ENCODE data around the gene ARHGEF7. TPM values are rescaled to one million over a fixed set of nuclear protein-coding genes. Genes with fewer than 3 reads are reported as not detected.

Gene ARHGEF7
- total RNA-seq, 2 donors from 2014 or later: 78.8 to 104 TPM

DNA sequence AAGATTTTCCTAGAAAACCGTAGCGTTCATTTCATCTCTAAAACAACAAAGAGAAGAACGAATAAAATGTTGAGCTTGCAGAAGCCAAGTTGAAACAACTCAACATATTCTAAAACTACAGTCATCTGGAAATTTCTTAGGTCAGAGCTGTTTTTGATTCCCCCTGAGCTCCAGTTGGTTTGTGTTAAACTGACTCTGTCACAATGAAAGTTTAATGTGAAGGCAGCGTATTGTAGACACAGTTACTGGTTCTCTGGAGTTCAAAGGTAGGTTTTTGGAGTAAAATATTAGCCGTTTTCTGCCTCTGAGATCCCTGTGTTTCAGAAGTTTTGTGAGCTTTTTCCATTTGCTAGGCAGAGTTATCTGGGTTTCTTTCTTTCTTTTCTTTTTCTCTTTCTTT is 2.2 kb downstream of the ARHGEF7 start:
- peaks cover 13% of the 10 kb centered on the region for H3K4me1 Mint-ChIP-seq
- H3K4me3 Mint-ChIP-seq: no peak overlapping the region
- no peak overlapping the region for H3K27ac Mint-ChIP-seq
- ATAC-seq (no peak), DNase-seq (no peak)
- H3K36me3 Mint-ChIP-seq (ENCODE audit: low read depth): peaks cover 3% of the 10 kb centered on the region
- no peaks in the 10 kb centered on the region for H3K9me3 ChIP-seq (ENCODE audit: control insufficient read depth, low read length, poor library complexity, severe bottlenecking)
- H3K27me3 Mint-ChIP-seq: peaks cover 70% of the 10 kb centered on the region

DNA sequence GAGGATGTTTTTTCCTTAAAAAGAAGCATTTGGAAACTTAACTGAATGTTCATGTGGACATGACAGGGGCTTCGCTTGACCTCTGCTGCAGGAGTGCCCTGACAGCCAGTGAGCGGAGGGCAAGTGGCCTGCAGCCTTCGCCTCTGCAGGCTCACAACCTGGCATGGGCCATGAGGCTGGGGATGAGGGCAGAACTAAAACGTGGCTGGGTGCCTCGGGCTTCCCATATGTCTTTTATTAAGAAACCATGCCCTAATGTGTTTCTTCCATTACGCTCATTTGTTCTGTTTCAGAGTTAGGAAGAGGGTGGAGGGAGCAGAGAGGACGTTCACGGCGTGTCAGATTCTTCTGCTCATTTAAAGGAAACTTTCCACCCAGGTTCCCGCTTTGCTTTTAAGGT is 2.9 kb downstream of the ARHGEF7 start:
- ATAC-seq: no peak
- H3K36me3 Mint-ChIP-seq (ENCODE audit: low read depth): peaks cover 3% of the 10 kb centered on the region
- H3K9me3 ChIP-seq (ENCODE audit: control insufficient read depth, low read length, poor library complexity, severe bottlenecking): no peaks in the 10 kb centered on the region
- DNase-seq: no peak
- peaks cover 70% of the 10 kb centered on the region for H3K27me3 Mint-ChIP-seq
- H3K27ac Mint-ChIP-seq: no peak overlapping the region
- no peak overlapping the region for H3K4me3 Mint-ChIP-seq
- H3K4me1 Mint-ChIP-seq: peaks cover 13% of the 10 kb centered on the region

DNA sequence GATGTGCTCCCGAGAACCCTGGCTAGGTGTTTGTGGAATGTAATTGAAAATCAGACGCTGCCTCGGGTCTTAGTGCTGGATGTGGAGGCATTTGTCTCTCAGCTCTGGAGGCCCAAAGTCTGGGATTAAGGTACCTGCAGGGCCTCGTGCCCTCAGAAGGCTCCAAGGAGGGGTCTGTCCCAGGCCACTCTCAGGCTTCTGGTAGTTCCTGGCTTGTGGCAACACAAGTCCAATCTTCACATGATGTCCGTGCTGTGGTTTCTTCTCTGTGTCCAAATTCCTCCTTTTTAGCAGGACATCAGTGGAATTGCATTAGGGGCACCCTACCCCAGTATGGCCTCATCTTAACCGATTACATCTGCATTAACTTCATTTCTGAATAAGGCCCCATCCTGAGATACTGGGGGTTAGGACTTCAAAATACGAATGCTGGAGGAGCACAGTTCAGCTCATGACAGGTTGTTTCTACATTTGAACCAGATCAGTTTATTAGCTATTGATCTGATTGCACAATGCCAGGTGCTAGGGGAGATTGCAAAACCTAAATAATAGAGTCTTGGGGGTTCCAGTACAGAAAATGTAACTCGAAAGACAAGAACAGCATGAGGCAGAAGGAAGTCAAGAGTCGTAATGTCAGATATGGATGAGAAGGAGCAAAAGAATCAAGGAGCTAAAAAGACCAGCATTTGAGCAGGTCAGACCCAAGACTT is 3.9 kb downstream of the ARHGEF7 start:
- Mint-ChIP-seq H3K27ac (no peak overlapping the region), H3K36me3 (ENCODE audit: low read depth) (peaks cover 3% of the 10 kb centered on the region), H3K4me3 (no peak overlapping the region), H3K27me3 (peaks cover 62% of the 10 kb centered on the region), H3K4me1 (peaks cover 13% of the 10 kb centered on the region)
- DNase-seq: no peak
- no peaks in the 10 kb centered on the region for H3K9me3 ChIP-seq (ENCODE audit: control insufficient read depth, low read length, poor library complexity, severe bottlenecking)
- no peak for ATAC-seq

DNA sequence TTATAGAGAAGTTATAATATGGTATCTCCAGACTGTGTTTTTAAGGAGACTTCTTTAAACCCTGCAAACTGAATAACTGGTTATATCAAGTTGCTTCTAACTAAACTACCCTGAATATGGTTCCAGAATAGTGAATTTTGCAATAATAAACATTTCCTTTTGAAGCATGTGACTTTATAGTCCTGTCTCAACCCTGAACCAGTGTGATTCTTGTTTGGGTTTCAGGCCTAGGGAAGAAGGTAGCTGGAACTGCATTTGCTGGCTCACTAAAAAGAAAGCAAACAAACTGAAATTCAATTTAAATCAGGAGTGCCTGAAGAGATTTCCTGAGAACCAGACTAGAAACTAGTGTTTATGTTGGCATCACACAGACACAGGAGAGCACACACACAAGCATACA is 4.9 kb downstream of the ARHGEF7 start:
- H3K27ac Mint-ChIP-seq: no peak overlapping the region
- no peaks in the 10 kb centered on the region for H3K9me3 ChIP-seq (ENCODE audit: control insufficient read depth, low read length, poor library complexity, severe bottlenecking)
- H3K4me3 Mint-ChIP-seq: no peak overlapping the region
- H3K4me1 Mint-ChIP-seq: peaks cover 6% of the 10 kb centered on the region
- peaks cover 63% of the 10 kb centered on the region for H3K27me3 Mint-ChIP-seq
- peaks cover 3% of the 10 kb centered on the region for H3K36me3 Mint-ChIP-seq (ENCODE audit: low read depth)
- DNase-seq (no peak), ATAC-seq (no peak)

DNA sequence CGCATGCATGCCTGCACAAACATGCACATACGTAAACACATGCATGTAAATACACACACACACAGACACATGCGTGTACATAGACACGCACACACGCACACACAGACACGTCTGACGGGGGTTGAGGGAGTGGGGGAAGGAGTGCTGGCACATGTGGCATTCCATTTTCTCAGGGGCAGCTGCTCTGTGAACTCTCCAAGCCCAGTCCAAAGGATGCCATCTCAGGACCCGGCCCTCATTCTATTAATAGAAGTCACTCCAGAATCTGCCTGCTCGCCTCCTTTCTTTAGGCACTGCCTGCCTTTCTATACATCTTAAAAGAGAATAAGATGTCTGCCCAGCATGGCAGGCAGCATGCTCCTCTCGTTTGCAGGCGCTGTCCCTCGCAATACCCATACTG is 5.3 kb downstream of the ARHGEF7 start:
- Mint-ChIP-seq H3K4me3 (no peak overlapping the region), H3K27me3 (peaks cover 67% of the 10 kb centered on the region), H3K36me3 (ENCODE audit: low read depth) (peaks cover 5% of the 10 kb centered on the region), H3K4me1 (peaks cover 6% of the 10 kb centered on the region), H3K27ac (no peak overlapping the region)
- DNase-seq: no peak
- H3K9me3 ChIP-seq (ENCODE audit: control insufficient read depth, low read length, poor library complexity, severe bottlenecking): no peaks in the 10 kb centered on the region
- no peak for ATAC-seq

DNA sequence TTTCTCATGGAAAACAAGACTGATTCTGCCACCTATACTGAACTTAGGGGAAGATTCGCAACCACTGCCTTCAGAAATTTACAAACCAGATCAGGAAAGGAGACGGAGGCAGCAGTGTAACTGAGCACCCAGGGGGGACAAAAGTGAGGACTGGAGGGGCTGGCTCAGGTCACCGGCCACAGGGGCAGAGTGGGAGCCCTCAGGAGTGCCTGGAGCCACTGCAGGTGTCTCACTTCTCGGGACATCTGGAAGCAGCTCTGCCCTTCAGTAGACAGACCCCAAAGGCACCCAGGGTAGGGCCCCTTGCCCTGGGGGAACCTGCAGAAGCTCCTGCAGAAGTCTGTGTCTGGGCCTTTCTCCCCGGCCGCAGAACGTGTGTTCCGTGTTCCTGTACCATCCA is 5.8 kb downstream of the ARHGEF7 start:
- H3K4me1 Mint-ChIP-seq: peaks cover 6% of the 10 kb centered on the region
- H3K36me3 Mint-ChIP-seq (ENCODE audit: low read depth): peaks cover 5% of the 10 kb centered on the region
- H3K4me3 Mint-ChIP-seq: no peak overlapping the region
- no peaks in the 10 kb centered on the region for H3K9me3 ChIP-seq (ENCODE audit: control insufficient read depth, low read length, poor library complexity, severe bottlenecking)
- no peak overlapping the region for H3K27ac Mint-ChIP-seq
- ATAC-seq: no peak
- peaks cover 69% of the 10 kb centered on the region for H3K27me3 Mint-ChIP-seq
- DNase-seq: no peak

DNA sequence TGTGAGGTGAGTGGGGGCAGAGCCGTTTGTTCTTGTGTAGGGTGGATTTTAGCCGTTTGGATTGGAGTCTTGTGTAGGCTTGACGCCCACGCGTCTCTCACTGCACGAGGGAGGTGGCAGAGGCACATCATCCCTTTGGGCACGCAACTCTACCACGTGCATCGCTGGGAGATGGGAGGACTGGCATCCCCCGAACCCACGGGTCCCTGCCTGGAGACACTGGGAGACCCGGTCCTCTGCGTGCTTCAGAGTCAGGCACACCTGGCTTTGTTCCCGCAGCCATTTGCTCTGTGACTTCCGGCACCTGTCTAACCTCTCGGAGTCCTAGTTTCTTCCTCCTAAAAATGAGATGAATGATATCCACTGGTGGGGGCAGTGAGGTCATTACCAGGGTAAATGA is 6.4 kb downstream of the ARHGEF7 start:
- Mint-ChIP-seq H3K27me3 (peaks cover 65% of the 10 kb centered on the region), H3K36me3 (ENCODE audit: low read depth) (peaks cover 5% of the 10 kb centered on the region), H3K4me1 (peaks cover 2% of the 10 kb centered on the region), H3K4me3 (no peak overlapping the region), H3K27ac (no peak overlapping the region)
- no peak for DNase-seq
- no peak for ATAC-seq
- no peaks in the 10 kb centered on the region for H3K9me3 ChIP-seq (ENCODE audit: control insufficient read depth, low read length, poor library complexity, severe bottlenecking)

DNA sequence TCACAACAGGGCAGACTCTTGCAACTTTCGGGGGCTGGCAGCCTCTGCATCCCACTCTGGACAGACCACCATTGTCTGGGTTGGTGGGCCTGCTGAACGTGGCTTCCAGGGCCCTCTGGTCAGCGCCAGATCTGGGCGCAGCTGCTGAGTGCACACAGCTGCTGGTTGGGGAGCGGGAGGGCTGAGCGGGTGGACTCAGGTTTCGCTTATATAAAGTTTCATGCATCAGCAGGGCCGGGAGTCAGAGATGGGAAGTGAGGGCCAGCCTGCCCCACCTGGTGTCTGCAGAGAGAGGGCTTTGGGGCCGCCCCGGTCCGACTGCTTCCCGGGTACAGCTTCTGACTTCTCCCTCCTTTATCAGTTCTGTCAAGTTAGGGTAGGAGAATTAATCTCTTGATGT is 6.9 kb downstream of the ARHGEF7 start:
- Mint-ChIP-seq H3K4me3 (no peak overlapping the region), H3K27me3 (peaks cover 68% of the 10 kb centered on the region), H3K36me3 (ENCODE audit: low read depth) (peaks cover 5% of the 10 kb centered on the region), H3K27ac (no peak overlapping the region), H3K4me1 (peaks cover 2% of the 10 kb centered on the region)
- no peaks in the 10 kb centered on the region for H3K9me3 ChIP-seq (ENCODE audit: control insufficient read depth, low read length, poor library complexity, severe bottlenecking)
- ATAC-seq (no peak), DNase-seq (no peak)

DNA sequence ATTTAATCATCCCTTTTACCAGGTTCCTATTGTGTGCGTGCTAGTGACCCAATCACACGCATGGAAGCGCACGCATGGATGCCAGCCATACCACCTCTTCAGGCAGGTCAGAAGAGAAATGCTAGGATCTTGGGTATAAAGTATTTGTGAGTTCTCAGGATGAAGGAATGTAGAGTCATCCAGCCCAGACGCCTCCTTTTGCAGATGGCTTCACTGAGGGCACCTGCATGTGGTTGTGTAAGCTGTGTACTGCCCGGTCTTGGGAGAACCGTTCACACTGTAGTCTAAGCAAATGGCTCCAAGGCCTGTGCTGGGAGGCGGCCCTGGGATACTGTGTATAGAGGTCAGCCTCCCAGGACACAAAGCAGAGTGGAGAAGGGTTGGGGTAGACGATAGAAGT is 7.5 kb downstream of the ARHGEF7 start:
- Mint-ChIP-seq H3K27me3 (peaks cover 65% of the 10 kb centered on the region), H3K36me3 (ENCODE audit: low read depth) (peaks cover 3% of the 10 kb centered on the region), H3K4me3 (no peak overlapping the region), H3K27ac (no peak overlapping the region), H3K4me1 (peaks cover 2% of the 10 kb centered on the region)
- DNase-seq: no peak
- ATAC-seq: no peak
- H3K9me3 ChIP-seq (ENCODE audit: control insufficient read depth, low read length, poor library complexity, severe bottlenecking): no peaks in the 10 kb centered on the region

DNA sequence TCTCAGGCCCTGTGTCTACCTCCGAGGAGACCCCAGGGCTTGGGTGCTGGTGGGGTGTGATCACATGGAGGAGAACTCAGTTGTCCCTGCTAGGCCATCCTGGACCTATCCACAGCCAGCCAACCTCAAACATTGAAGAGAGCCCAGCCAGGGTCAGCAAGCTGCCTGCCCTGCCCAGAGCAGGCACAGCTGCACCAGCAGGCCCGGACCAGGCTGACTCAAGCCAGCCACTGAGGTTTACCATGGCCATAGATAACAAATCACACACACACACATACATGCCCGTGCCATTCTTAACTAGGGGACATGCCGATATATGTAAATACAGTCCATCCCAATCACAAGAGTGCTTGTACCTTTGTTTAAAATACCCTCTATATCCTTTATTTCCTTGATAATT is 8.1 kb downstream of the ARHGEF7 start:
- peaks cover 2% of the 10 kb centered on the region for H3K36me3 Mint-ChIP-seq (ENCODE audit: low read depth)

DNA sequence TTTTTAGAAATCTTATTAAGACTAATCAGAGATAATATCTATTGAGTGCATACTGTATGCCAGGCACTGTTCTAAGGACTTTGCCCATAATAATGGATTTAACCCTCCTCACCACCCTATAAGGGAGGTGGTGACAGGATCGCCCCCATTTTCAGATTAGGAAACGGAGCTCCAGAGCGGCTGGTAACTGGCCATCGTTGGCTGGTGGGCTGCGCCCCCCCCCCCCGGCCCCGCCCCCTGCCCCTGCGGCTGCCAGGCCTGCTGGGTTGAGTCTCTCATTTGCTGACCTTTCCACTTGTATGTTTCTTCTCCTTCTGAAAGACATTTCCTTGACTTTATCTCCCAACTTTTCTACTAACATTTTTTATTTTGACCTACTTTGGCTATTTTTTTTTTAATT is 8.5 kb downstream of the ARHGEF7 start:
- Mint-ChIP-seq H3K4me3 (no peak overlapping the region), H3K27ac (no peak overlapping the region), H3K27me3 (peaks cover 64% of the 10 kb centered on the region), H3K36me3 (ENCODE audit: low read depth) (peaks cover 2% of the 10 kb centered on the region), H3K4me1 (peaks cover 2% of the 10 kb centered on the region)
- no peaks in the 10 kb centered on the region for H3K9me3 ChIP-seq (ENCODE audit: control insufficient read depth, low read length, poor library complexity, severe bottlenecking)
- DNase-seq: no peak
- ATAC-seq: no peak

More for the DNA sequence above, 8.1 kb downstream of the ARHGEF7 start:
- H3K27ac Mint-ChIP-seq: no peak overlapping the region
- no peak for DNase-seq
- H3K27me3 Mint-ChIP-seq: peaks cover 64% of the 10 kb centered on the region
- H3K4me1 Mint-ChIP-seq: peaks cover 2% of the 10 kb centered on the region
- no peak overlapping the region for H3K4me3 Mint-ChIP-seq
- no peaks in the 10 kb centered on the region for H3K9me3 ChIP-seq (ENCODE audit: control insufficient read depth, low read length, poor library complexity, severe bottlenecking)
- ATAC-seq: no peak

DNA sequence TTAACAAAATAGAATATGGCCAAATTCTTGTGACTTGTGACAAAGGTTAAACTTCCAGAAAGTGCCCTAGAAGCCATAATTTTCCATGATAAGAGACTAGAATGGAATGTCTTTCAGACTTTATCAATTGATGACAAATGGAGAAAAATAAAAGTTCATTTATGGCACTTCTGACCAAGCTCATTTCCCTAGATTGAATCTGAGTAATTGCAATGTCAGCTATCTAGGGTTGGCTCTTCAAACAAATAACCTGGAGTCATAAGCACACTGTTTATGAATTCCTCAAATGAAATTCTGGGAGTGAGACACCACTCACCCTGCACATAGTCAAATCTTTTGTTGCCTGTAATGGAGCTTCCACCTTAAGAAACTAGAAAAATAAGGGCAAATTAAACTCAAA is 11.4 kb downstream of the ARHGEF7 start:
- Mint-ChIP-seq H3K27me3 (peaks cover 64% of the 10 kb centered on the region), H3K27ac (no peak overlapping the region), H3K4me3 (no peak overlapping the region), H3K4me1 (peaks cover 2% of the 10 kb centered on the region), H3K36me3 (ENCODE audit: low read depth) (peaks cover 2% of the 10 kb centered on the region)
- no peaks in the 10 kb centered on the region for H3K9me3 ChIP-seq (ENCODE audit: control insufficient read depth, low read length, poor library complexity, severe bottlenecking)
- ATAC-seq: no peak
- no peak for DNase-seq

DNA sequence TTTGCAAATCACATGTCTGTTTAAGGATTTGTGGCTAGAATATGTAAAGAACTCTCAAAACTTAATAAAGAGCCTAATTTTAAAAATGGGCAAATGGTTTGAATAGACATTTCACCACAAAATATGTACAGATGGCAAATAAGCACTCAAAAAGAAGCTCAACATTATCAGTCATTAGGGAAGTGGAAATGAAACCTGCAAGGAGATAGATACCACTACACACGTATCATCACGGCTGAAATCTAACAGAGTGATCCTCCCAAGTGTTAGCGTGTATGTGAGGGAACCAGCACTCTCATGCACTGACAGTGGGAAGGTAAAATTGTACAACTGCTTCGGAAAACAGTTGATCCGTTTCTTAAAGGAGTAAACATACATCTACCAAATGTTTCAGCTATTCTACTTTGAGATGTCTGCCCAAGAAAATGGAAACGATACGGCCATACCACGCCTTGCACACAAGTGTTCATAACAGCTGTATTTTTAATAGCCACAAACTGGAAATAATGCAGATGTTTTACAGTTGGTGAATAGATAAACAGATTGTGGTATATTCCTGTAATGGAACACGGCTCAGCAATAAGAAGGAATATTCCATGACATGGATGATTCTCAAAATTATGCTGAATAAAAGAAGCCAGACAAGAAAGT is 14.5 kb downstream of the ARHGEF7 start:
- H3K27ac Mint-ChIP-seq: no peak overlapping the region
- H3K27me3 Mint-ChIP-seq: peaks cover 44% of the 10 kb centered on the region
- ATAC-seq (no peak), DNase-seq (no peak)
- peaks cover 7% of the 10 kb centered on the region for H3K4me1 Mint-ChIP-seq
- H3K9me3 ChIP-seq (ENCODE audit: control insufficient read depth, low read length, poor library complexity, severe bottlenecking): no peaks in the 10 kb centered on the region
- peaks cover 2% of the 10 kb centered on the region for H3K36me3 Mint-ChIP-seq (ENCODE audit: low read depth)
- H3K4me3 Mint-ChIP-seq: no peak overlapping the region

DNA sequence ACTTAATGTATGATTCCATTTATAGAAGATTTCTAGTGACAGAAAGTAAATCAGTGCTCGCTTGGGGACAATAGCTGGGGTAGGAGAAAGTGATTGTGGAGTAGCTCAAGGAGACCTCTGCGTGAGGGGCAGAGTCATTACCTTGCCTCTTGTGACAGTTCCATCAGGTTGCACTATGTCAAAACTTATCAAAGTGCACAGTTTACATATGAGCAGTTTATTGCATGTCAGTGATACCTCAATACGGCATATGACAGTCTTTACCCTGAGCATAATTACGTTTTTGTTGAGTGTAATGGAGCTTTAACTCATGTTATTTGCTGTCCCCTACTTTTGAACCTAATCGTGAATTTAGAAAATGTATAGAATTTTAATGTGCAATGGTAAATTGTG is 15.0 kb downstream of the ARHGEF7 start:
- peaks cover 40% of the 10 kb centered on the region for H3K27me3 Mint-ChIP-seq
- no peak overlapping the region for H3K4me3 Mint-ChIP-seq
- ATAC-seq (no peak), DNase-seq (no peak)
- H3K36me3 Mint-ChIP-seq (ENCODE audit: low read depth): peaks cover 2% of the 10 kb centered on the region
- no peak overlapping the region for H3K27ac Mint-ChIP-seq
- no peaks in the 10 kb centered on the region for H3K9me3 ChIP-seq (ENCODE audit: control insufficient read depth, low read length, poor library complexity, severe bottlenecking)
- peaks cover 7% of the 10 kb centered on the region for H3K4me1 Mint-ChIP-seq
